Tibial artery (tissue), 4 donors: ENCODE data around the gene NME3.
A peak's percentile ranks its signal among the peaks of the same experiment; 100 is the strongest.

Experiments
- DNase-seq, 2 donors: peaks; one replicate each; pipeline ENCODE4 v3.0.0-alpha.2; 2019
- H3K27ac ChIP-seq, 2 donors: fragments of 200-600 bp; sonication (generic) in 1 of 2; 1 replicate in 1 of 2; 2 replicates in 1 of 2; pipeline ENCODE4 v1.5.1; 2018 to 2019; ENCODE audit warnings: mild to moderate bottlenecking in 1 of 2
- H3K27me3 ChIP-seq, 2 donors: fragments of 200-600 bp; sonication (generic) in 1 of 2; one replicate each; pipeline versions ENCODE4 v1.5.1 to v1.6.0; 2016 to 2019
- H3K36me3 ChIP-seq, 3 donors: fragments of 200-600 bp; sonication (generic) in 2 of 3; one replicate each; pipeline ENCODE4 v1.5.1; 2016 to 2019; ENCODE audit warnings: mild to moderate bottlenecking in 2 of 3
- H3K4me1 ChIP-seq, 4 donors: fragments of 200-600 bp; sonication (generic) in 2 of 4; 1 replicate in 3 of 4; 2 replicates in 1 of 4; pipeline ENCODE4 v1.5.1; 2016 to 2019
- H3K4me3 ChIP-seq, 2 donors: fragments of 200-600 bp; sonication (generic) in 1 of 2; 1 replicate in 1 of 2; 2 replicates in 1 of 2; pipeline ENCODE4 v1.5.1; 2018 to 2019; ENCODE audit warnings: mild to moderate bottlenecking in 2 of 2
- H3K9me3 ChIP-seq, 3 donors: fragments of 200-600 bp; sonication (generic) in 1 of 3; one replicate each; pipeline ENCODE4 v1.5.1; 2016 to 2019
- intact Hi-C: fragments of 100-400 bp; cut with DNase I; formaldehyde crosslinking; loops from one replicate; pipeline ENCODE4 v1.15.0; 2023; ENCODE audit warnings: low total_unique reads
- TF ChIP-seq, protein P1 (sequence below), 2 experiments: fragments of 200-600 bp in 1 of 2; fragments of 450-650 bp in 1 of 2; IDR thresholded peaks; one replicate each; pipeline ENCODE4 v1.5.1; 2017 to 2019; ENCODE audit warnings: antibody characterized with exemption in 2 of 2, mild to moderate bottlenecking in 1 of 2, moderate library complexity in 1 of 2

NME3 gene

DNA sequence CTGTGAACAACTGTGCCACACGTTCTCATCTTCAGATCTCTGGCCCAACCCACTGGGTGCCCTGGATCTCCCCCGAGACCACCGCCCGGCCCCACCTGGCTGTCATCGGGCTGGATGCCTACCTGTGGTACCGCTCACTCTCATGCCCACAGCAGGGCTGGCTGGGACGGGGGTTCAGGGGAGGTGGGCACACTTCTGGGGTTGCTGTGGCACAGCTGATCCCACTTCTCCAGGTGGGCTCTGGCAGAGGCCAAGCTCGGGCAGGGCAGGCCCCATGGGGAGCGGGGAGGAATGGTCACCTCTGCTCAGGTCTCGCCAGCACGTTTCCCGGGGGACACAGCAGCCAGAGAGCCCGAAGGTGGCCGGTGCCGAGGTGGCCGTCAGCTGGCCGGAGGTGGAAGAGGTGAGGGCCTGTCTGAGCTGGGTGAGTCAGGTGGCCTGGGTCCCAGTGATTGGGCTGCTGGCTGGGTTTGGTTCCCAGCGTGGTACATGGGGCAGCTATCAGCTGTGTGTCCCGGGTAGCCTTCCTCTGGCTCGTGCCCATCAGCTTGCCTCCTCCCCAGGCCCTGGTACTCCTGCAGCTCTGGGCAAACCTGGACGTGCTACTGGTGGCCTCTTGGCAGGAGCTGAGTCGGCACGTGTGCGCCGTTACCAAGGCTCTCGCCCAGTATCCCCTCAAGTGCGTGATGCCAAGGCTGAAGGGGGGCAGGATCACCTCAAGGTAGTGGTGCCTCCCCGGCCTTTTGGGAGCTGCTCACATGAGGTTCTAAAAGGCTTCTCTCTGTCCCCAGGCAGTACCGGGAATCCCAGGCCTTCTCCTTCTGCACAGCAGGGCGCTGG is 3.9 kb upstream of the NME3 start:
- DNase-seq = no peak
- TF ChIP-seq, protein P1, sequence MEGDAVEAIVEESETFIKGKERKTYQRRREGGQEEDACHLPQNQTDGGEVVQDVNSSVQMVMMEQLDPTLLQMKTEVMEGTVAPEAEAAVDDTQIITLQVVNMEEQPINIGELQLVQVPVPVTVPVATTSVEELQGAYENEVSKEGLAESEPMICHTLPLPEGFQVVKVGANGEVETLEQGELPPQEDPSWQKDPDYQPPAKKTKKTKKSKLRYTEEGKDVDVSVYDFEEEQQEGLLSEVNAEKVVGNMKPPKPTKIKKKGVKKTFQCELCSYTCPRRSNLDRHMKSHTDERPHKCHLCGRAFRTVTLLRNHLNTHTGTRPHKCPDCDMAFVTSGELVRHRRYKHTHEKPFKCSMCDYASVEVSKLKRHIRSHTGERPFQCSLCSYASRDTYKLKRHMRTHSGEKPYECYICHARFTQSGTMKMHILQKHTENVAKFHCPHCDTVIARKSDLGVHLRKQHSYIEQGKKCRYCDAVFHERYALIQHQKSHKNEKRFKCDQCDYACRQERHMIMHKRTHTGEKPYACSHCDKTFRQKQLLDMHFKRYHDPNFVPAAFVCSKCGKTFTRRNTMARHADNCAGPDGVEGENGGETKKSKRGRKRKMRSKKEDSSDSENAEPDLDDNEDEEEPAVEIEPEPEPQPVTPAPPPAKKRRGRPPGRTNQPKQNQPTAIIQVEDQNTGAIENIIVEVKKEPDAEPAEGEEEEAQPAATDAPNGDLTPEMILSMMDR (IDR thresholded peaks at IDR 0.05) = no peak
- intact Hi-C loops = no loop called here
- Histone ChIP-seq H3K27ac (no peak overlapping the region), H3K4me1 (peaks cover 0 to 54% (median 30%) of the 10 kb centered on the region in 4 donors), H3K9me3 (no peaks in the 10 kb centered on the region), H3K36me3 (peaks cover 23 to 55% (median 50%) of the 10 kb centered on the region in 3 donors), H3K27me3 (no peaks in the 10 kb centered on the region), H3K4me3 (no peak overlapping the region)

DNA sequence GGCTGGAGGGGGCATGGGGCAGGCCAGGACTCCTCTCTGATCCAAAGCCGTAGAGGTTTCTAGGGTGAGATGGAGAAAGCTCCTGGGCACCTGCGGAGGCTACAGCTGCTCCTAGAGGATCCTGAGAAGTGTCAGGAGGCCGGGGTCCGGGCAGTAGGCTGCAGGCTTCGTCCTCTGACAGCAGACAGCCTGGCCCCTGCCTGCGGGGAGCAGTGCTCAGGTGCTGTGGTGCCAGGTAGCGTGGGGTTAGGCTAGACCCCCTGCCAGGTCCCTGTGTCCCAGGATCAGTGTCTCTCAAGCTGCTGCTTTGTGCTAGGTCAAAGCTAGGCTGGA is 3.1 kb upstream of the NME3 start:
- Histone ChIP-seq H3K4me1 (peaks cover 0 to 55% (median 33%) of the 10 kb centered on the region in 4 donors), H3K36me3 (peaks cover 23 to 50% (median 42%) of the 10 kb centered on the region in 3 donors), H3K4me3 (peak overlapping the region; percentile 87 to 99), H3K9me3 (no peaks in the 10 kb centered on the region), H3K27ac (peak overlapping the region; percentile 85 to 95), H3K27me3 (no peaks in the 10 kb centered on the region)
- intact Hi-C loops = no loop called here
- DNase-seq = no peak
- TF ChIP-seq, protein P1 (IDR thresholded peaks at IDR 0.05) = no peak

DNA sequence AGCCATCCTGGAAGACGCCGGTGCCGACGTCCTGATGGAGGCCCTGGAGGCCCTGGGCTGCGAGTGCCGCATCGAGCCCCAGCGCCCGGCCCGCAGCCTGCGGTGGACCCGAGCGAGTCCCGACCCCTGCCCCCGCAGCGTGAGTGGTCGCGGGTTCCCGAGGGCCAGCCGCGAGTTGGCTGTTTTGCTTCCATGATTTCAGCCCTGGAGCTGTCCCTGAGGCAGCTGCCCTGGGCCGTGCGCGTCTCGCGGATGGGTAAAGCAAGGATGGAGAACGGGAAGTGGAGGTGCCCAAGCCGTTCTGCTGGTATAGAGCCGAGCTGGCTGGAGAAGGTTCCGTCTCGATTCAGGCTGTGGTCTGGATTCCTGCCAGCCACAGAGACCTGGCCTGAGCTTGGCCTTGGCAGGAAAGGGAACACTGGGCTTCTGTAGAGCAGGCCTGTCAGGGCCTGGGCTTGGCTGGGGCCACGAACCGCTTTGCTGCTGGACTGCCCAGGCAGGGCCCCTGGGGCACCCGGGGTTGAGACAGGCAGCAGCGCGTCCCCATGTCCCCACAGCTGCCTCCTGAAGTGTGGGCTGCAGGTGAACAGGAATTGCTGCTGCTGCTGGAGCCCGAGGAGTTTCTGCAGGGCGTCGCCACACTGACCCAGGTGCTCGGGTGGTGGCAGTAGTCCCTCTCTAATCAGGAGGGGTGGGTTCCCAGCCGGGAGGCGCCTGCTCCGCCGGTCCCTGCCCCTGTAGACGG is 2.5 kb upstream of the NME3 start:
- Histone ChIP-seq H3K27me3 (no peaks in the 10 kb centered on the region), H3K27ac (peak overlapping the region; percentile 85 to 95), H3K36me3 (peaks cover 23 to 50% (median 39%) of the 10 kb centered on the region in 3 donors), H3K4me1 (peaks cover 0 to 57% (median 35%) of the 10 kb centered on the region in 4 donors), H3K4me3 (peak overlapping the region; percentile 87 to 99), H3K9me3 (no peaks in the 10 kb centered on the region)
- intact Hi-C loops = no loop called here
- no peak for DNase-seq
- TF ChIP-seq, protein P1 (IDR thresholded peaks at IDR 0.05) = no peak

DNA sequence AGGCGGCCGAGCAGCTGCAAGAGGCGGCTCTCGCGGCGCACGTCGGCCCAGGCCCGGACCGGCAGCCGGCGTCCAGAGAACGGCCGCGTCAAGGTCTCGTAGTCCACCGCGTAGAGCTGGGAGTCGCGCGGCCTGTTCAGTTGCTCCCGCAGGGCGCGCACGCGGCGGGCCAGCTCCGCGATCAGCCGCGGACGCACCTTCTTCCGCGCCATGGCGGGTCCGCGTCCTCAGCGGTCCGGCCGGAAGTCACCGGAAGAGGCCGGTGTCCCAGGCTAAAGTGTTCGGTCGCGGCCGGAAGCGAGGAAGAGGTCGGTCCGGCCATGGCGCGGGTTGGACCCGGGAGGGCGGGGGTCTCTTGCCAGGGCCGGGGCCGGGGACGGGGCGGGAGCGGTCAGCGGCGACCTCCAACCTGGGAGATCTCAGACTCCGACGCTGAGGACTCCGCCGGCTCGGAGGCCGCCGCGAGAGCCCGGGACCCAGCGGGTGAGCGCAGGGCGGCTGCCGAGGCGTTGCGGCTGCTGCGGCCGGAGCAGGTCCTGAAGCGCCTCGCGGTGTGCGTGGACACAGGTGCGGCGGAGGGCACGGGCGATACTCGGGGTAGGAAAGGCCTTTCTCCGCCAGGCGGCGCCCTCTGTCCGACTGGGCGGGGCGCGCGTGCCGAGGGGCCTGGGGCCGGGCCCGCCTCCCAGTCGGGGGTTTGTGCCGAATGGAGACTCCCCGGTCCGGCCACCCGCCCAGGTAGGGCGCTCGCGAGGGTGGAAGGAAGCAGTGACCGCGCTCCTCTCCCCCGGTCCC is 1.8 kb upstream of the NME3 start, which contains the start of gene MRPS34:
Gene MRPS34 (minus strand): TSS at position 227 of the 795 bp plus-strand sequence. CDS start 15 bp downstream, at position 212.
- TF ChIP-seq, protein P1 (IDR thresholded peaks at IDR 0.05) = peak; percentile 58 to 63
- Histone ChIP-seq H3K27me3 (no peaks in the 10 kb centered on the region), H3K4me3 (peak within 1 kb of the TSS; percentile 87 to 99), H3K9me3 (no peaks in the 10 kb centered on the region), H3K36me3 (peaks cover 23 to 50% (median 40%) of the 10 kb centered on the region in 3 donors), H3K27ac (peak within 1 kb of the TSS; percentile 85 to 95), H3K4me1 (peaks cover 0 to 56% (median 35%) of the 10 kb centered on the region in 4 donors)
- peak; percentile 77 to 87 for DNase-seq
- intact Hi-C loops = no loop called here

DNA sequence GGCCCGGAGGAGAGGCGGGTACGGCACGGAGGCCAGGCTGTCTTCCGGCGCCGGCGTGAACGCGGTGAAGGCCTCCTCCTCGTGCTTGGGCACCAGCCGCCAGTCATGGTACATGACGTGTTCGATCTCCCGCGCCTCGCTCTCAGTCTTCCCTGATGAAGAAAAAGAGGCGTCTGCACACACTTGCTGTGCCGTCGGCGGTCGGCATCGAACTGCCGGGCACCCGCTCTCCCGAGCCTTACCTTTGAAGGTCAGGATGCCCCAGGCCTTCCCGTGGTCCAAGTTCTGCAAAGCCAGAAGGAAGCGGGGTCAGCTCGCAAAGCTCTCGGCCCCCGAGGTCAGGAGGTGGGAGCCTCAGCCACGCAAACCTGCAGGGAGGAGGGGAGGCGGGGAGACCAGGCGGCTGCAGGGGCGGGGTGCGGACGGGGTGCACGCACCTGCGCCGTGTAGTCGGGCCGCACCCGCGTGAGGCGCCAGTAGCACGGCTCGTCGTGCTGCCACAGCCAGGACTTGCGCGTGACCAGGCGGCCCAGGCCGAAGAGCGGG is 1.1 kb upstream of the NME3 start, which contains the start of gene EME2:
Gene EME2 (plus strand): TSS at position 449 of the 546 bp plus-strand sequence. CDS start 418 bp downstream, outside the sequence.
- DNase-seq = no peak
- Histone ChIP-seq H3K27ac (peak within 1 kb of the TSS; percentile 85 to 95), H3K36me3 (peaks cover 23 to 50% (median 40%) of the 10 kb centered on the region in 3 donors), H3K27me3 (no peaks in the 10 kb centered on the region), H3K9me3 (no peaks in the 10 kb centered on the region), H3K4me1 (peaks cover 0 to 56% (median 35%) of the 10 kb centered on the region in 4 donors), H3K4me3 (peak within 1 kb of the TSS; percentile 87 to 99)
- TF ChIP-seq, protein P1 (IDR thresholded peaks at IDR 0.05) = no peak
- intact Hi-C loops = no loop called here
